ENCODE data around the gene CRYGN. TPM values are rescaled to one million over a fixed set of nuclear protein-coding genes. Genes with fewer than 3 reads are reported as not detected.

Gene CRYGN
- total RNA-seq, 2 experiments from 2014 or later: 0.34 to 0.50 TPM

- H3K4me3 Mint-ChIP-seq: peak overlapping the region; percentile 40
- H3K27ac Mint-ChIP-seq: peak overlapping the region; percentile 54
- DNase-seq (peak; percentile 69), ATAC-seq (peak; percentile 89)
- no peaks in the 10 kb centered on the region for H3K36me3 Mint-ChIP-seq (ENCODE audit: low read depth)
- ChIA-PET POLR2A (no interaction called here), CTCF (interaction anchor here (0.8 kb wide), 1 partner anchor 21 kb away, joined by 3 read pairs; no protein-coding TSS in a partner anchor)
- H3K27me3 Mint-ChIP-seq (ENCODE audit: low read depth): peaks cover 46% of the 10 kb centered on the region
- H3K9me3 Mint-ChIP-seq (ENCODE audit: insufficient read depth): no peaks in the 10 kb centered on the region
- peaks cover 13% of the 10 kb centered on the region for H3K4me1 Mint-ChIP-seq (ENCODE audit: low read depth)
Observed at GRCh38 chr7:151408839-151409666, 30.9 kb downstream of the CRYGN start.

- no peaks in the 10 kb centered on the region for H3K36me3 Mint-ChIP-seq (ENCODE audit: low read depth)
- CTCF ChIA-PET: no interaction called here
- no peak for DNase-seq
- H3K4me1 Mint-ChIP-seq (ENCODE audit: low read depth): peaks cover 15% of the 10 kb centered on the region
- no peaks in the 10 kb centered on the region for H3K9me3 Mint-ChIP-seq (ENCODE audit: insufficient read depth)
- POLR2A ChIA-PET: no interaction called here
- peaks cover 45% of the 10 kb centered on the region for H3K27me3 Mint-ChIP-seq (ENCODE audit: low read depth)
- no peak overlapping the region for H3K4me3 Mint-ChIP-seq
- no peak for ATAC-seq
- peak overlapping the region; percentile 28 for H3K27ac Mint-ChIP-seq
Observed at GRCh38 chr7:151408498-151408838, 31.5 kb downstream of the CRYGN start.

- POLR2A ChIA-PET: no interaction called here
- CTCF ChIA-PET: interaction anchor here (1.2 kb wide), 1 partner anchor 42 kb away, joined by 3 read pairs; no protein-coding TSS in a partner anchor
- Mint-ChIP-seq H3K27ac (no peak overlapping the region), H3K27me3 (ENCODE audit: low read depth) (peaks cover 32% of the 10 kb centered on the region), H3K4me1 (ENCODE audit: low read depth) (peaks cover 20% of the 10 kb centered on the region), H3K9me3 (ENCODE audit: insufficient read depth) (no peaks in the 10 kb centered on the region), H3K4me3 (no peak overlapping the region), H3K36me3 (ENCODE audit: low read depth) (no peaks in the 10 kb centered on the region)
- no peak for DNase-seq
- ATAC-seq: no peak
Observed at GRCh38 chr7:151406886-151407583, 32.9 kb downstream of the CRYGN start.

GRCh38 chr7:151406051-151406875 is 33.7 kb downstream of the CRYGN start:
- H3K27me3 Mint-ChIP-seq (ENCODE audit: low read depth): peaks cover 24% of the 10 kb centered on the region
- POLR2A ChIA-PET: no interaction called here
- no peaks in the 10 kb centered on the region for H3K36me3 Mint-ChIP-seq (ENCODE audit: low read depth)
- ATAC-seq: no peak
- no peak for DNase-seq
- CTCF ChIA-PET: interaction anchor here (1.2 kb wide), 1 partner anchor 43 kb away, joined by 3 read pairs; no protein-coding TSS in a partner anchor
- peaks cover 20% of the 10 kb centered on the region for H3K4me1 Mint-ChIP-seq (ENCODE audit: low read depth)
- H3K4me3 Mint-ChIP-seq: no peak overlapping the region
- H3K9me3 Mint-ChIP-seq (ENCODE audit: insufficient read depth): no peaks in the 10 kb centered on the region
- H3K27ac Mint-ChIP-seq: no peak overlapping the region

GRCh38 chr7:151405588-151405987 is 34.4 kb downstream of the CRYGN start:
- H3K4me3 Mint-ChIP-seq: no peak overlapping the region
- ChIA-PET POLR2A (no interaction called here), CTCF (interaction anchor here (1.2 kb wide), 1 partner anchor 44 kb away, joined by 3 read pairs; no protein-coding TSS in a partner anchor)
- peaks cover 17% of the 10 kb centered on the region for H3K27me3 Mint-ChIP-seq (ENCODE audit: low read depth)
- H3K4me1 Mint-ChIP-seq (ENCODE audit: low read depth): peaks cover 20% of the 10 kb centered on the region
- no peak overlapping the region for H3K27ac Mint-ChIP-seq
- H3K9me3 Mint-ChIP-seq (ENCODE audit: insufficient read depth): no peaks in the 10 kb centered on the region
- ATAC-seq (no peak), DNase-seq (no peak)
- no peaks in the 10 kb centered on the region for H3K36me3 Mint-ChIP-seq (ENCODE audit: low read depth)

GRCh38 chr7:151405056-151405455 is 34.9 kb downstream of the CRYGN start:
- Mint-ChIP-seq H3K27ac (no peak overlapping the region), H3K4me3 (no peak overlapping the region), H3K36me3 (ENCODE audit: low read depth) (no peaks in the 10 kb centered on the region), H3K27me3 (ENCODE audit: low read depth) (peaks cover 13% of the 10 kb centered on the region), H3K4me1 (ENCODE audit: low read depth) (peaks cover 20% of the 10 kb centered on the region), H3K9me3 (ENCODE audit: insufficient read depth) (no peaks in the 10 kb centered on the region)
- POLR2A ChIA-PET: no interaction called here
- no peak for ATAC-seq
- CTCF ChIA-PET: no interaction called here
- no peak for DNase-seq

- ATAC-seq (no peak), DNase-seq (no peak)
- H3K36me3 Mint-ChIP-seq (ENCODE audit: low read depth): no peaks in the 10 kb centered on the region
- ChIA-PET POLR2A (no interaction called here), CTCF (interaction anchor here (1.1 kb wide), 1 partner anchor 44 kb away, joined by 3 read pairs; no protein-coding TSS in a partner anchor)
- H3K4me3 Mint-ChIP-seq: no peak overlapping the region
- no peak overlapping the region for H3K27ac Mint-ChIP-seq
- H3K27me3 Mint-ChIP-seq (ENCODE audit: low read depth): peaks cover 13% of the 10 kb centered on the region
- no peaks in the 10 kb centered on the region for H3K9me3 Mint-ChIP-seq (ENCODE audit: insufficient read depth)
- H3K4me1 Mint-ChIP-seq (ENCODE audit: low read depth): peaks cover 20% of the 10 kb centered on the region
Observed at GRCh38 chr7:151404216-151405011, 35.5 kb downstream of the CRYGN start.

- Mint-ChIP-seq H3K27ac (peak overlapping the region; percentile 49), H3K9me3 (ENCODE audit: insufficient read depth) (no peaks in the 10 kb centered on the region), H3K4me1 (ENCODE audit: low read depth) (peaks cover 15% of the 10 kb centered on the region), H3K4me3 (no peak overlapping the region), H3K27me3 (ENCODE audit: low read depth) (peaks cover 9% of the 10 kb centered on the region), H3K36me3 (ENCODE audit: low read depth) (no peaks in the 10 kb centered on the region)
- ATAC-seq (no peak), DNase-seq (no peak)
- POLR2A ChIA-PET: no interaction called here
- CTCF ChIA-PET: interaction anchor here (1.1 kb wide), 1 partner anchor 44 kb away, joined by 3 read pairs; no protein-coding TSS in a partner anchor
Observed at GRCh38 chr7:151403764-151404163, 36.2 kb downstream of the CRYGN start.

GRCh38 chr7:151402029-151402835 is 37.7 kb downstream of the CRYGN start:
- Mint-ChIP-seq H3K27ac (no peak overlapping the region), H3K27me3 (ENCODE audit: low read depth) (peaks cover 3% of the 10 kb centered on the region), H3K9me3 (ENCODE audit: insufficient read depth) (no peaks in the 10 kb centered on the region), H3K36me3 (ENCODE audit: low read depth) (no peaks in the 10 kb centered on the region), H3K4me3 (no peak overlapping the region), H3K4me1 (ENCODE audit: low read depth) (peaks cover 14% of the 10 kb centered on the region)
- no peak for DNase-seq
- ChIA-PET CTCF (interaction anchor here (1.1 kb wide), 1 partner anchor 46 kb away, joined by 3 read pairs; no protein-coding TSS in a partner anchor), POLR2A (interaction anchor here (0.6 kb wide), 1 partner anchor 277 kb away, joined by 3 read pairs; no protein-coding TSS in a partner anchor)
- ATAC-seq: no peak

GRCh38 chr7:151400626-151401315 is 39.2 kb downstream of the CRYGN start:
- Mint-ChIP-seq H3K27me3 (ENCODE audit: low read depth) (no peaks in the 10 kb centered on the region), H3K9me3 (ENCODE audit: insufficient read depth) (no peaks in the 10 kb centered on the region), H3K4me3 (no peak overlapping the region), H3K36me3 (ENCODE audit: low read depth) (no peaks in the 10 kb centered on the region), H3K27ac (no peak overlapping the region), H3K4me1 (ENCODE audit: low read depth) (peaks cover 14% of the 10 kb centered on the region)
- DNase-seq (no peak), ATAC-seq (peak; percentile 21)
- CTCF ChIA-PET: interaction anchor here (1.8 kb wide), 1 partner anchor 48 kb away, joined by 8 read pairs; no protein-coding TSS in a partner anchor
- POLR2A ChIA-PET: no interaction called here
